Small intestine (tissue), 4 donors: ENCODE results near the gene COX4I1. TPM values are rescaled to one million over a fixed set of nuclear protein-coding genes. Genes with fewer than 3 reads are reported as not detected.

ENCODE experiments used
- polyA plus RNA-seq, 4 donors: library from polyadenylated mRNA; stranded (reverse) in 3 of 4; unstranded in 1 of 4; fragments of 200-250 nt in 3 of 4; fragments of 120-200 nt in 1 of 4; gene quantifications; one replicate each; pipeline versions ENCODE4 v1.2.1 to v1.2.3, GENCODE V29; 2013
- donor health status: healthy with polysubstance abuse.
- donor health status: Bipolar disorder and iron deficiency.
- donor health status: healthy.

COX4I1 gene
- polyA plus RNA-seq, 4 donors: 439 to 2,645 (median 1,917) TPM

Other genes starting within 250 kb of the COX4I1 start
- gene GSE1, start 186.4 kb upstream of the COX4I1 start, polyA plus RNA-seq: 10 to 100 TPM in 2 of 4 donors, 1 to 10 TPM in 2; 9.2 to 96.1 (median 17.7) TPM
- 10 to 100 TPM in 1 of 4 donors, 1 to 10 TPM in 3; 2.0 to 11.2 (median 6.4) TPM for gene GINS2, start 110.7 kb upstream of the COX4I1 start, polyA plus RNA-seq
- 1 to 10 TPM in 3 of 4 donors, not detected in 1; 1.2 to 5.6 (median 4.9) TPM for gene C16orf74, start 48.6 kb upstream of the COX4I1 start, polyA plus RNA-seq
- gene EMC8, start 151 bp upstream of the COX4I1 start, polyA plus RNA-seq: 10 to 100 TPM; 16.2 to 21.2 (median 20.1) TPM
- gene IRF8, start 99.5 kb downstream of the COX4I1 start, polyA plus RNA-seq: 10 to 100 TPM; 28.0 to 52.1 (median 43.2) TPM